SK-N-SH (cell line): ENCODE measurements around the gene ADK.

Source experiments
- CTCF ChIP-seq: fragments of 200-600 bp; sonication (generic); IDR thresholded peaks from 2 replicates; pipeline ENCODE4 v1.6.1; 2017; ENCODE audit warnings: antibody characterized with exemption, mild to moderate bottlenecking, moderate library complexity
- FOSL2 ChIP-seq: IDR thresholded peaks from 2 replicates; pipeline ENCODE4 v1.4.0; 2012; ENCODE audit warnings: low read depth, mild to moderate bottlenecking, moderate library complexity, borderline replicate concordance
- FOXJ3 ChIP-seq: sonication (generic); formaldehyde crosslinking; IDR thresholded peaks from 2 replicates; pipeline ENCODE4 v1.5.1; 2020; ENCODE audit warnings: mild to moderate bottlenecking, missing genetic modification reagents
- GABPA ChIP-seq: IDR thresholded peaks from 2 replicates; pipeline ENCODE4 v1.4.0; 2012; ENCODE audit warnings: low read depth, mild to moderate bottlenecking
- PBX3 ChIP-seq: IDR thresholded peaks from 2 replicates; pipeline ENCODE4; 2012
- TAF1 ChIP-seq: IDR thresholded peaks from 2 replicates; pipeline ENCODE4 v1.6.1; 2012; ENCODE audit warnings: low read depth, mild to moderate bottlenecking, low read length, moderate library complexity, borderline replicate concordance
- TCF12 ChIP-seq: IDR thresholded peaks from 2 replicates; pipeline ENCODE4 v1.4.0; 2012
- YY1 ChIP-seq: IDR thresholded peaks from 2 replicates; pipeline ENCODE4 v1.4.0; 2012; ENCODE audit warnings: low read depth, mild to moderate bottlenecking

- TF ChIP-seq FOSL2 = no peak
- no peak for TF ChIP-seq TCF12
- no peak for TF ChIP-seq FOXJ3 (CRISPR knock-in tag)
- TF ChIP-seq PBX3 = no peak
- no peak for TF ChIP-seq GABPA
- TF ChIP-seq TAF1 = no peak
- TF ChIP-seq YY1 = no peak
- no peak for TF ChIP-seq CTCF
Observed at GRCh38 chr10:74746813-74747212, 595.8 kb downstream of the ADK start.
